GM10266 (cell line): Measurements from ENCODE around the gene RSL1D1.

Experiments used
- DNase-seq: peaks from one replicate; pipeline ENCODE4 v3.0.0; 2012; ENCODE audit errors: extremely low spot score
- TF ChIP-seq, protein P1 (sequence below): IDR thresholded peaks from 2 replicates; pipeline ENCODE4 v1.5.1; 2012; ENCODE audit warnings: mild to moderate bottlenecking, low read depth; ENCODE audit not compliant: control insufficient read depth, insufficient read depth; ENCODE audit errors: missing control alignments

Gene RSL1D1

DNA sequence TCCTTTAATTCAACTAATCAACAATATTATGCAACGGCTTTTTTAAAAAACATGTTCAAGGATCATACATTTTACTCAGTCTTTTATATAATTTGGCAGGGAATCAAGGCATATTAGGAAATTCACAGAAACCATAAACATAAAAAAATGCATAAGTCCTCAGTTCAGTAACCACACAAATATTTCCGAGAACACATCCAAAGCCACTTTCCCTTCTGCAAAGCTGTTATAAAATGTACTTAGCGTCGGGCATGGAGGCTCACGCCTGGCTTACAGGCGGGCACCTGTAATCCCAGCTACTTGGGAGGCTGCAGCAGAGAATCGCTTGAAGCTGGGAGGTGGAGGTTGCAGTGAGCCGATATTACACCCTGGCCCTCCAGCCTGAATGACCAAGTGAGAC, 44.6 kb downstream of the RSL1D1 start:
- DNase-seq: no peak
- TF ChIP-seq, protein P1, sequence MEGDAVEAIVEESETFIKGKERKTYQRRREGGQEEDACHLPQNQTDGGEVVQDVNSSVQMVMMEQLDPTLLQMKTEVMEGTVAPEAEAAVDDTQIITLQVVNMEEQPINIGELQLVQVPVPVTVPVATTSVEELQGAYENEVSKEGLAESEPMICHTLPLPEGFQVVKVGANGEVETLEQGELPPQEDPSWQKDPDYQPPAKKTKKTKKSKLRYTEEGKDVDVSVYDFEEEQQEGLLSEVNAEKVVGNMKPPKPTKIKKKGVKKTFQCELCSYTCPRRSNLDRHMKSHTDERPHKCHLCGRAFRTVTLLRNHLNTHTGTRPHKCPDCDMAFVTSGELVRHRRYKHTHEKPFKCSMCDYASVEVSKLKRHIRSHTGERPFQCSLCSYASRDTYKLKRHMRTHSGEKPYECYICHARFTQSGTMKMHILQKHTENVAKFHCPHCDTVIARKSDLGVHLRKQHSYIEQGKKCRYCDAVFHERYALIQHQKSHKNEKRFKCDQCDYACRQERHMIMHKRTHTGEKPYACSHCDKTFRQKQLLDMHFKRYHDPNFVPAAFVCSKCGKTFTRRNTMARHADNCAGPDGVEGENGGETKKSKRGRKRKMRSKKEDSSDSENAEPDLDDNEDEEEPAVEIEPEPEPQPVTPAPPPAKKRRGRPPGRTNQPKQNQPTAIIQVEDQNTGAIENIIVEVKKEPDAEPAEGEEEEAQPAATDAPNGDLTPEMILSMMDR: no peak

DNA sequence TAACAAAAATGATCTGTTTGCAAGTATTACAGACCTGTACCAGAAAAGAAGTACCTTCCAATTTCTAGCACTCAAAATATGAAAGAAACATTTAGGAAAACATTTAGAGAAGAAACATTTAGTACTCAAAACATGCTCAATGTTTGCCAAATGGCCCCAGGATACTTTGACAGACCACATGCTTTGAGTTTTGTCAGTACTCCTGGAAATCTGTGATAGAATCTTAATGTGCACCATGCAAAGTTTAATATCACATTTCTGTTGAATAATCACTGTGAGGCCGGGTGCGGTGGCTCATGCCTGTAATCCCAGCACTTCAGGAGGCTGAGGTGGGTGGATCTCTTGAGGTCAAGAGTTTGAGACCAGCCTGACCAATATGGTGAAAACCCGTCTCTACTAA, 45.8 kb downstream of the RSL1D1 start:
- DNase-seq: no peak
- TF ChIP-seq, protein P1: no peak

DNA sequence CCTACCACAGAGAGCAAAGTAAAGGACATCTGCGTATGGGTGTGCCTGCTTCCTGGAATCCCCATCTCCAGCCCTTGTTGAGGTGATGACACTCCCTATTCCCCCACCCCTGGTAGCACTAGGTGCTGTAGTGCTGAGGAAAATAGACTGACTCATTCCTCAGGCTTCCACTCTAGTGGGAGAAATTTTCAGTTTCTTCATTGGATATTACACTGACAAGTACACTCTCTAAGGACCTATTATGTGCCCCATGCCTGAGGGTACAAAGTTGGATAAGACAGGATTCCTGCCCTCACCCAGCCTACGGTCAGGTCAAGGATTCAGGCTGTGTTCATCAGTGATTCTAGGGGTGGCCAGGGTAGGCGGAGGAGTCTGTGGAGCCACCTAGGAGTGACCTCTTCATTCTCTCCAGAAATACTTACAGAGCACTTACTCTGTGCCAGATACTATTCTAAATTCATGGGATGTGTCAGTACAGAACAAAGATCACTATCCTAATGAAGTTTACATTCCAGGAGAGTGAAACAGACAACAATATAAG, 49.8 kb downstream of the RSL1D1 start:
- no peak for DNase-seq
- TF ChIP-seq, protein P1: no peak

DNA sequence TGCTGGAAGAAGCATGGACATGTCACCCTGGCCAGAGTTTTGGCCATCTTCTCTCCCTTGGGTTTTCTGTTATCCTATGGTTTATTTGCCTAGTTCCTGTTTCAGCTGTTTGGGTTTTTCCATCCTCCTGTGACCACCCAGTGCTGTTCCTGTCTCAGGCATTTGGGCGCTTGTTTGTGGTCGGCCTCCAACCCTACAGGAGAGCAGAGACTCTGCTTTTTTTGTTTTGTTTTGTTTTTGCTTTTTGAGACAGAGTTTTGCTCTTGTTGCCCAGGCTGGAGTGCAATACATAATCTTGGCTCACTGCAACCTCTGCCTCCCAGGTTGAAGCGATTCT, 51.0 kb downstream of the RSL1D1 start:
- TF ChIP-seq, protein P1: no peak
- DNase-seq: no peak

DNA sequence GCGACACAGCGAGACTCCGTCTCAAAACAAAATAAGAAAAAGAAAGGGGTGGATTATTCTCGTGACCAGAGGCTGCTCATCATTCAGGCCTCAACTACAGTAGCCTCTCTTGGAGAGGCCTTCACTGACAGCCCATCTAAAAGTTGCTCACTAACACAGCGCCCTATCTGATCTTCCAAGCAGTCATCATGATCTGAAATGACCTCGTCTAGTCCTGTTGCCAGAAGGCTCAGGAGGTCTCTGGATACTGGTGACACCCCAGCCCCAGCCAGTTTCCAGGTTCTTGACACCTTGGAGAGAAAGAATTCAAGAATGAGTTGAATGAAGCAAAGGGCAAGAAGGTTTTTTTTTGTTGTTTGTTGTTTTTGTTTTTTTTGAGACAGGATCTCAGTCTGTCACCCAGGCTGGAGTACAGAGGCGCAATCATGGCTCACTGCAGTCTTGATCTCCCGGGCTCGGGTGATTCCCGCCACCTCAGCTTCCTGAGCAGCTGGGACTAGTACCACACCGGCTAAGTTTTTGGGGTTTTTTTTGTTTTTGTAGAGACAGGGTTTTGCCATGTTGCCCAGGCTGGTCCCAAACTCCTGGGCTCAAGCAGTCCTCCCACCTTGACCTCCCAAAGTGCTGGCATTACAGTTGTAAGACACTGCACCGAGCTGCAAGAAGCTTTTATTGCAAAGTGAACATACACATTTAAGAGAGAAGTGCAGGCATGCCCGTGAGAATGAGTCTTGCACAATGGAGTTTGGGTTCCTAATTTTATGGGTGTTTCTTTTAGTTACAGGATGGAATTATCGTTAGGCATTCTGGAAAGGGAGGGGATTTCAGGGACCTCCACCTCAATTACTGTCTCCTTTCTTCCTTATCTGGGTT, 51.6 kb downstream of the RSL1D1 start:
- no peak for DNase-seq
- TF ChIP-seq, protein P1: no peak

DNA sequence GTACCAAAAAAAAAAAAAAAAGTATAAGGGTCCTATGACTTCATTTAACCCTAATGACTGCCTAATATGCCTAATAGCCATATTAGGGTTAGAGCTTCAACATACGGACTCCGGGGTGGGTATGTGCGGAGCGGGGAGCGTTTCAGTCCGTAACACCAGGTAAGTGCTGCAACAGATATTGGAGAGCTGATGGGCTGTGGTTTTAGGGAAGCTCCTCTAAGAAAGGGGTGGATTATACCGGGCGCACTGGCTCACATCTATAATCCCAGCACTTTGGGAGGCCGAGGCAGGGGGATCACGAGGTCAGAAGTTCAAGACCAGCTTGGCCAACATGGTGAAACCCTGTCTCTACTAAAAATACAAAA, 52.3 kb downstream of the RSL1D1 start:
- no peak for DNase-seq
- TF ChIP-seq, protein P1: no peak

DNA sequence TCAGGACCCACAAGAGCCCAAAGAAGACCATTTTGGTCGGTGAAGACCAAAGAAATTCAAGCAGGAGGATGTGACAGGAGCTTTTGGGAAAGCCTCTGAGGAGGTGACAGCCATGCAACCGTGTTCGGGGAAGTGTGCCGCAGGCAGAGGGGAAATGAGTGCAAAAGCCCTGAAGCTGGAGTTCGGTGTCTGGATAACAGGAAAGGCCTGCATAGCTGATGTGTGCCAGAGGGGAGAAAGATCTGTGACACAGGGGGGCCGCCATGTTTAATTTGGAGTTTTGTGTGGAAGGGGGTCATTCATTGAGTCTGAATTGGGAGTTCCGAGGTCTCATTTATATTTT, 53.4 kb downstream of the RSL1D1 start:
- TF ChIP-seq, protein P1: no peak
- no peak for DNase-seq
